ENCODE measurements around the gene PRKRIP1. TPM values are rescaled to one million over a fixed set of nuclear protein-coding genes. Genes with fewer than 3 reads are reported as not detected.
"Not testable (repeated sequence)": the region's sequence is repeated elsewhere in the genome, so short reads cannot be mapped to it uniquely, and the experiment has no call there.

PRKRIP1 gene
- total RNA-seq, 2 experiments from 2014 or later: 37.8 to 39.1 TPM

GRCh38 chr7:102444961-102445673, 49.0 kb downstream of the PRKRIP1 start:
- no peaks in the 10 kb centered on the region for H3K4me1 Mint-ChIP-seq
- POLR2A ChIA-PET: interaction anchor here (1.0 kb wide), 1 partner anchor 49 kb away, joined by 3 read pairs; the partner anchor contains the start of gene PRKRIP1
- no peak for ATAC-seq (ENCODE audit: low read depth)

GRCh38 chr7:102445674-102446071, 49.5 kb downstream of the PRKRIP1 start:
- Mint-ChIP-seq H3K4me1 (no peaks in the 10 kb centered on the region), H3K9me3 (no peaks in the 10 kb centered on the region), H3K27ac (peak overlapping the region; percentile 66), H3K4me3 (no peak overlapping the region), H3K36me3 (peaks cover 13% of the 10 kb centered on the region), H3K27me3 (no peaks in the 10 kb centered on the region)
- no peak for DNase-seq
- POLR2A ChIA-PET: interaction anchor here (1.0 kb wide), 1 partner anchor 50 kb away, joined by 3 read pairs; the partner anchor contains the start of gene PRKRIP1
- ATAC-seq (ENCODE audit: low read depth): no peak

More at GRCh38 chr7:102444961-102445673, 49.0 kb downstream of the PRKRIP1 start:
- no peak overlapping the region for H3K27ac Mint-ChIP-seq
- H3K36me3 Mint-ChIP-seq: peaks cover 13% of the 10 kb centered on the region
- no peaks in the 10 kb centered on the region for H3K9me3 Mint-ChIP-seq
- no peaks in the 10 kb centered on the region for H3K27me3 Mint-ChIP-seq
- H3K4me3 Mint-ChIP-seq: no peak overlapping the region
- DNase-seq: no peak

- Mint-ChIP-seq H3K9me3 (no peaks in the 10 kb centered on the region), H3K36me3 (peaks cover 13% of the 10 kb centered on the region), H3K27me3 (no peaks in the 10 kb centered on the region), H3K4me3 (no peak overlapping the region), H3K4me1 (no peaks in the 10 kb centered on the region), H3K27ac (no peak overlapping the region)
- POLR2A ChIA-PET: interaction anchor here (1.0 kb wide), 1 partner anchor 51 kb away, joined by 3 read pairs; the partner anchor contains the start of gene PRKRIP1
- DNase-seq: no peak
- ATAC-seq (ENCODE audit: low read depth): no peak
These were observed 50.4 kb downstream of the PRKRIP1 start for GRCh38 chr7:102446387-102447156.

GRCh38 chr7:102447311-102447710, 51.1 kb downstream of the PRKRIP1 start:
- H3K9me3 Mint-ChIP-seq: no peaks in the 10 kb centered on the region
- H3K4me3 Mint-ChIP-seq: no peak overlapping the region
- ATAC-seq (ENCODE audit: low read depth) (no peak), DNase-seq (no peak)
- POLR2A ChIA-PET: no interaction called here
- H3K27me3 Mint-ChIP-seq: no peaks in the 10 kb centered on the region
- H3K36me3 Mint-ChIP-seq: peaks cover 9% of the 10 kb centered on the region
- no peak overlapping the region for H3K27ac Mint-ChIP-seq
- no peaks in the 10 kb centered on the region for H3K4me1 Mint-ChIP-seq

- ATAC-seq (ENCODE audit: low read depth) (no peak), DNase-seq (no peak)
- Mint-ChIP-seq H3K36me3 (peaks cover 5% of the 10 kb centered on the region), H3K27ac (no peak overlapping the region), H3K4me1 (no peaks in the 10 kb centered on the region), H3K4me3 (no peak overlapping the region), H3K9me3 (no peaks in the 10 kb centered on the region), H3K27me3 (no peaks in the 10 kb centered on the region)
- POLR2A ChIA-PET: interaction anchor here (1.6 kb wide), 1 partner anchor 37 kb away, joined by 4 read pairs; no protein-coding TSS in a partner anchor
These were observed 53.0 kb downstream of the PRKRIP1 start for GRCh38 chr7:102449136-102449535.

GRCh38 chr7:102450242-102450641, 54.1 kb downstream of the PRKRIP1 start:
- Mint-ChIP-seq H3K4me3 (no peak overlapping the region), H3K9me3 (no peaks in the 10 kb centered on the region), H3K4me1 (no peaks in the 10 kb centered on the region), H3K36me3 (peaks cover 7% of the 10 kb centered on the region), H3K27me3 (no peaks in the 10 kb centered on the region), H3K27ac (no peak overlapping the region)
- POLR2A ChIA-PET: interaction anchor here (1.2 to 1.6 kb wide), 2 partner anchors 14 to 38 kb away, joined by 4 read pairs; partner anchors contain the start of genes ALKBH4 and LRWD1
- ATAC-seq (ENCODE audit: low read depth) (peak; percentile 76), DNase-seq (no peak)

GRCh38 chr7:102451371-102452054, 55.4 kb downstream of the PRKRIP1 start:
- Mint-ChIP-seq H3K36me3 (peaks cover 4% of the 10 kb centered on the region), H3K27me3 (no peaks in the 10 kb centered on the region), H3K9me3 (no peaks in the 10 kb centered on the region), H3K4me3 (no peak overlapping the region), H3K27ac (no peak overlapping the region), H3K4me1 (no peaks in the 10 kb centered on the region)
- ATAC-seq (ENCODE audit: low read depth): no peak
- POLR2A ChIA-PET: interaction anchor here (0.6 to 1.1 kb wide), 2 partner anchors 9 to 15 kb away, joined by 3 read pairs; no protein-coding TSS in a partner anchor
- no peak for DNase-seq

GRCh38 chr7:102452451-102452850, 56.3 kb downstream of the PRKRIP1 start:
- no peak overlapping the region for H3K4me3 Mint-ChIP-seq
- no peaks in the 10 kb centered on the region for H3K4me1 Mint-ChIP-seq
- H3K9me3 Mint-ChIP-seq: no peaks in the 10 kb centered on the region
- H3K27ac Mint-ChIP-seq: no peak overlapping the region
- no peak for ATAC-seq (ENCODE audit: low read depth)
- POLR2A ChIA-PET: interaction anchor here (0.6 to 1.2 kb wide), 4 partner anchors 8 to 689 kb away, joined by 3 read pairs; no protein-coding TSS in a partner anchor
- DNase-seq: no peak
- H3K36me3 Mint-ChIP-seq: peaks cover 4% of the 10 kb centered on the region
- no peaks in the 10 kb centered on the region for H3K27me3 Mint-ChIP-seq

GRCh38 chr7:102453319-102453718, 57.2 kb downstream of the PRKRIP1 start:
- DNase-seq: no peak
- ATAC-seq (ENCODE audit: low read depth): no peak
- H3K4me3 Mint-ChIP-seq: no peak overlapping the region
- H3K27me3 Mint-ChIP-seq: no peaks in the 10 kb centered on the region
- H3K36me3 Mint-ChIP-seq: peaks cover 4% of the 10 kb centered on the region
- no peaks in the 10 kb centered on the region for H3K4me1 Mint-ChIP-seq
- POLR2A ChIA-PET: interaction anchor here (1.2 kb wide), 1 partner anchor 27 kb away, joined by 3 read pairs; no protein-coding TSS in a partner anchor
- no peaks in the 10 kb centered on the region for H3K9me3 Mint-ChIP-seq
- no peak overlapping the region for H3K27ac Mint-ChIP-seq

GRCh38 chr7:102454468-102454867, 58.3 kb downstream of the PRKRIP1 start:
- no peak for ATAC-seq (ENCODE audit: low read depth)
- DNase-seq: no peak
- no peaks in the 10 kb centered on the region for H3K27me3 Mint-ChIP-seq
- POLR2A ChIA-PET: interaction anchor here (1.6 kb wide), 1 partner anchor 10 kb away, joined by 7 read pairs; the partner anchor contains the start of genes ALKBH4 and LRWD1
- peaks cover 1% of the 10 kb centered on the region for H3K36me3 Mint-ChIP-seq
- H3K4me3 Mint-ChIP-seq: no peak overlapping the region
- no peak overlapping the region for H3K27ac Mint-ChIP-seq
- H3K9me3 Mint-ChIP-seq: no peaks in the 10 kb centered on the region
- no peaks in the 10 kb centered on the region for H3K4me1 Mint-ChIP-seq

GRCh38 chr7:102454932-102455331, 58.8 kb downstream of the PRKRIP1 start:
- H3K27me3 Mint-ChIP-seq; DNase-seq; H3K4me3 Mint-ChIP-seq; H3K27ac Mint-ChIP-seq; H3K4me1 Mint-ChIP-seq; H3K9me3 Mint-ChIP-seq; H3K36me3 Mint-ChIP-seq; ATAC-seq (ENCODE audit: low read depth): not testable (repeated sequence)
- POLR2A ChIA-PET: interaction anchor here (1.6 kb wide), 1 partner anchor 9 kb away, joined by 7 read pairs; the partner anchor contains the start of genes ALKBH4 and LRWD1

GRCh38 chr7:102455596-102455995, 59.4 kb downstream of the PRKRIP1 start:
- no peaks in the 10 kb centered on the region for H3K27me3 Mint-ChIP-seq
- no peak overlapping the region for H3K4me3 Mint-ChIP-seq
- DNase-seq (no peak), ATAC-seq (ENCODE audit: low read depth) (no peak)
- H3K4me1 Mint-ChIP-seq: no peaks in the 10 kb centered on the region
- H3K36me3 Mint-ChIP-seq: peaks cover 2% of the 10 kb centered on the region
- H3K27ac Mint-ChIP-seq: no peak overlapping the region
- POLR2A ChIA-PET: interaction anchor here (1.6 kb wide), 1 partner anchor 9 kb away, joined by 7 read pairs; the partner anchor contains the start of genes ALKBH4 and LRWD1
- no peaks in the 10 kb centered on the region for H3K9me3 Mint-ChIP-seq

GRCh38 chr7:102456327-102456726, 60.2 kb downstream of the PRKRIP1 start:
- DNase-seq: no peak
- Mint-ChIP-seq H3K27me3 (no peaks in the 10 kb centered on the region), H3K4me3 (no peak overlapping the region), H3K9me3 (no peaks in the 10 kb centered on the region), H3K27ac (no peak overlapping the region), H3K36me3 (peaks cover 6% of the 10 kb centered on the region), H3K4me1 (no peaks in the 10 kb centered on the region)
- POLR2A ChIA-PET: interaction anchor here (0.7 to 1.6 kb wide), 3 partner anchors 8 to 174 kb away, joined by 3 to 7 read pairs (median 3); partner anchors contain the start of genes ALKBH4 and LRWD1
- no peak for ATAC-seq (ENCODE audit: low read depth)

Data from activated naive CD8-positive, alpha-beta T cell treated with anti-CD3 and anti-CD28 coated beads, Interleukin-2, amount 10 ng/mL, durations not matched to agents 7 days and 5 days (primary cell).